HG03159 (cell line): ENCODE measurements around the gene BICC1.
A peak's percentile ranks its signal among the peaks of the same experiment; 100 is the strongest.
"Not testable (repeated sequence)": the region's sequence is repeated elsewhere in the genome, so short reads cannot be mapped to it uniquely, and the experiment has no call there.

Experiments used
- ATAC-seq: cut with Tn5 transposase; IDR thresholded peaks from one replicate; pipeline ENCODE4 v1.9.1; 2021; ENCODE audit warnings: mild to moderate bottlenecking, moderate library complexity; ENCODE audit not compliant: unreplicated experiment

BICC1 gene

GRCh38 chr10:58840840-58841435 is 328.3 kb downstream of the BICC1 start:
- ATAC-seq, result no peak

DNA sequence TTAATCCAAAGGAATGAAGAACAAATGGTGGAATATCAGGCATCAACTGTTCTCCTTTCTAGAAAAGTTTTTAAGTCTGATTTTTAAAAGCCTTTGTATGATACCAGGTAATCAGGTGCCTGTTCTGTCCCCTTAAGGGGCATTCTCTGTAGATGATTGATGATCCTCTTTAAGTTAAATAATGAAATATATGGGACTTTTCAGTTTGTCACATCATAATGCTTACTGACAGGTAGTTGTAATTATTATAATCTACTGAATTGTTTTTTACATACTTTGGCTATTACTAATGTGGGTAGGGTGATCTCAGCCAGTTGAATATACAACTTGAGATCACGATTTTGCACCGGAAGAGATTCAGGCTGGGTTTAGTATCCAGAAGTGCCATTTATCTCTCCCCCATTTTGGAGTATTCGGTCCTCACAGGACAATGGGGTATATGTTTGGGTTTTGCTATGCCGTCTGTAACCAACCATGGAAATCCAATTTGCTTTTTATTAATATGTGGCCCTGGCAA is 330.2 kb downstream of the BICC1 start:
- ATAC-seq, result no peak

DNA sequence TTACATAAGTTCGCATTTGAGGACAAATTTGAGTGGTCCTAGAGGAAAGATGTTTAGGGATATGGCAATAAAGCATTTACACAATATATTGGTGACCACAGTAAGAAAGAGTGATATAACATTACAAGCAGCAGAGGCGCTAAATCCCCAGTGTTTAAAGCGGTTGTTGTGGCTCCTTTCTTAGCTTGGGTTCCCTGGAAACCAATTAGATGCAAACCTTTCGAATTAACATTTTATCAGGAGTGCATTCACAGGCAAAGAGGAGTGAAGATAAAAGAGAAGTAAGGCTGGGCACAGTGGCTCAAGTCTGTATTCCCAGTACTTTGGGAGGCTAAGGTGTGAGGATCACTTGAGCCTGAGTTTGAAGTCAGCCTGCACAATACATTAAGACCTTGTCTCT is 331.1 kb downstream of the BICC1 start:
- no peak for ATAC-seq

- no peak for ATAC-seq
Measured at GRCh38 chr10:58844680-58845079, 332.0 kb downstream of the BICC1 start.

- ATAC-seq, result no peak
Measured at GRCh38 chr10:58846856-58847255, 334.2 kb downstream of the BICC1 start.

DNA sequence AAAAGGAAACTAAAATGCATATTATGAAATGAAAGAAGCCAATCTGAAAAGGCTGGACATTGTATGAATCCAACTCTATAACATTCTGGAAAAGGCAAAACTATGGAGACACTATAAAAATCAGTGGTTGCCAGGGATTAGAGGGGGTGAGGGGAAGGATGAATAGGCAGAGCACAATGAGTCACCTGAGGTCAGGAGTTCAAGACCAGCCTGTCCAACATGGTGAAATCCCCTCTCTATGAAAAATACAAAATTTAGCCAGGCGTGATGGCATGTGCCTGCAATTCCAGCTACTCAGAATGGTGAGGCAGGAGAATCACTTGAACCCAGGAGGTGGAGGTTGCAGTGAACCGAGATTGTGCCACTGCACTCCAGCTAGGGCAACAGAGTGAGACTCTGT is 338.9 kb downstream of the BICC1 start:
- no peak for ATAC-seq

- ATAC-seq, result no peak
Measured at GRCh38 chr10:58853668-58854067, 341.0 kb downstream of the BICC1 start.

DNA sequence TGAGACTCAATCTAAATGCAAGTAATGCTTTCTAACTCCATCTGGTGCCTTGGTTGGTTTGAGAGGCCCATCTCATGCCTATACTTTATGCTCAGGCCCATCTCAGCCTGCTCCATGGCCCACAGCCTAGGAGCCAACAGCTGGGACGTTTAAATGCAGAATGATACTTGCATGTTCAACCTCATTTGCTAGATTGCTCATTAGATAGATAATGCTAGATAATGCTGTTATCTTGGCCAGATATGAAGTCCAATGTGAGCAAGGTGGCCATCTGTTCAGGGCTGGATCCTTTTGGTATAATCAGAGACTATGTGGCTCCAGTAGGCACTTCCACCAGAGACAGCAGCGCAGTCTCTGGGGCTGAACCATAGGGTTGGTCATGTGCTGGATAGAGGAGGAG is 342.1 kb downstream of the BICC1 start:
- ATAC-seq, result no peak

DNA sequence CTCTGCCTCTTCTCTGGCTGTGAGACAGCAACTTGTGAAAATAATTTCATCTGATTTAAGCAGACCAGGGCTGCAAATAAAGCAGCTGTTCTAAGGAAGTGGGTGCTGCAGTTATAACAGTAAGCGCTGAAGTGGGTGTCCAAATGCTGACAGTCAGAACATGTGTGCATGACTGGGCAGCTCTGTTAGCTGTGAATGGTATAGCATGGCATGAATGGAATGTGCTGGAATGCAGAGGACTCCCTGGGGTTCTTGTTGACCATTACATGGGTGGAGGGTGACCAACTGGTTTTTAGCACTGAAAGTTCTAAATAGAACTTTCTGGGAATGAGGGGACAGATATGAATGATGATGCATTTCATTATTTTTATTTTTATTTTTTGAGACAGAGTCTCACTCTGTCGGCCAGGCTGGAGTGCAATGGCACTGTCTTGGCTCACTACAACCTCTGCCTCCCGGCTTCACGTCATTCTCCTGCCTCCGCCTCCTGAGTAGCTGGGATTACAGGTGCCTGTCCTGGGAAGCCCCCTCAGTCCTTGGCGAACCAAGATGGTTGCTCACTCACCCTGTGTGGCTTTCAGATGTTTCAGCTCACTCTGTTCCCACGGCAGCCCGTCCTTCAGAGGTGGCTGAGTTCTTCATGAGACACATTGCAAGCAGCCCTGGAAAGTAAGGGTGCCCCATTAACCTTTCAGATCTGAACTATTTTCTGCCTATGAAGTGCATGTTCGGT is 344.0 kb downstream of the BICC1 start:
- ATAC-seq, result no peak

DNA sequence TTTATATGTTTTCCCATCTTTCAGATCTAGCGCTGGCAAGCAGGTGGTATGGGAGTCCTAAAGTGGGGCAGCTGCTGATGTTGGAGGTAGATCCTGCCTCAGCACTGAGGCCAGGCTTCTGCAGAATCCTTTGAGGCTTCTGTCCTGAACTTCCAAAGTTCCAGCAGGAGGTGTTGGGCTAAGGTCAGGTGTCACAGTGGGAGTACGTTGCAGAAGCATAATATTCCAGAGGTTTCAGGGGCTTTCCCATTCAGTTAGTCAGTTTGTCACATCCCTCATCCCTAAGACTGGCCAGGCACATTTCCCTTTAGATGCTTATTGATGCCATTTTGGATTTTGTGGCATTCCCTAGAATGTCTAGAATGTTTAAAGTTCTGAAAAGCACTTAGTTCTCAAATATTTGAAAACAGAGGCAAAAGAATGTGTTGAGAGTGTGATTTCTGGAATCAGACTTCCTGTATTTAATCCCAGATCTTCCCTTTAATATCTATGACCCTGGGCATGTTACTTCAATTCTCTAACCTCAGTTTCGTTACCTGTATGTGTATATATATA is 344.7 kb downstream of the BICC1 start:
- ATAC-seq, result no peak

GRCh38 chr10:58858123-58858522 is 345.5 kb downstream of the BICC1 start:
- not testable (repeated sequence) for ATAC-seq

DNA sequence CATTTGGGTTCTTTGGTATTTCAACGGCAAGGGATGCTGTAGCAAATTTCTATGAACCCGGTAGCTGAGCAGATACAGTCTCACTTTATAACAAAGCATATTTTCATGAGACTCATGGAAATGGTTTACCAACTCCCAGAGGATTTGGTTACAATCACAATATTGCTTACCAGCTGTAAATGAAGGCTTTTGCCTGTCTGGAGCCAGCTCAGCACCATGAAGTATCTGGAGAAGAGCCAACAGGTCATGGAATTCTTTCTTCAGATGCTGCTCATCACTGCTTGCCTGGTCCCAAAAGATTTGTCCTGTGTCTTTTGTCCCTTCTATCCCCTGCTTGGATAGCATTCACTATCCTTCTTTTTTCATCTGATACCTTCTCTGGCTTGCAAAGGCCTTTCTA is 346.9 kb downstream of the BICC1 start:
- no peak for ATAC-seq

DNA sequence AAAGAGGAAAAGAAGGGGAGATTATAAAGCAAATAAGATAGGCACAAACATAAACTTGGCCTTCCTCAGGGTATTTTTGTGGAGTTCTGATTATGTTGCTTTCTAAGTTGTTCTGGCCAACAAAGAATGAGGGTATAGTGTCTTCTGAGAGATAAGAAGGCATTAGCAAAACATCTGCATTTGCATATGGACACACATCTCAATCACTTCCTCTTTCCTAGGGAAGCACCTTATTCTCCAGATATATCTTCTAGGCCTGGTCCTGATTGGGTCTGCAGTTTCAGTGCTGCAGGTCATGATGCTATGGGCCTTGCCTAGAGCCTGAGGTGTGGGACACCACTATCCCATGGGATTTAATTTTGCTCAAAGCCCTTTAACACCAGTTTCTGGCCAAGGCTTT is 355.0 kb downstream of the BICC1 start:
- peak; percentile 88 for ATAC-seq

DNA sequence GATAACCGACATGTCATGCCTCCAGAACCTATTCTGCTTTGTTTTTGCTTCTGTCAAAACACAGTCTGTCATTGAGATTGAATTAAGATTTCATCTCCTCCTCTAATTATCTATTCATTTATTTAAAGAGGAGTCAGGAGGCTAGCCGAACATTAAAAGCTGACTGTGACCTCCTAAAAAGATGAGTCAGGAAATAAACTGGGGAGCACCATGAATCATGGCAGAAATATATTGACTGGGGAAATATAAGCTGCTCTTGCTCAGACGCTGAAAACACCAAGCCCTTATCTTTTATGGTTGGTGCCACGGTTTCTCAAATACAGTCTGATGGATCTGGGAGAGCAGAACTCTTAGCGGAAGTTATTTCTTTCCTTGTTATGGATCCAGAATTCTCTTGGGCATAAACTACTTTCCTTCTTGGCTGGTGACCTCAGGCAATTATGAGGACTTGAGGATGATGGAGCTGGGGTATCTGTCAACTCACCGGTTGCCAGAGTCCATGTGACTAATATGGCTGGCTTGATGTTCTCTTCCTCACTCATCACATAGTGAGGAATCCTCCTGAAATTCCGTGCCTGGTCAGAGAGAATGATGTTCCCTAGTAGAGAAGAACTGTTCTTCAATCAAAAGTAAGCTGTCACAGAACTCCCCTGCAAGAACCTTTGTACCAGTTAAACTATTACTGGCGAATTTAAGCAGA is 356.2 kb downstream of the BICC1 start:
- ATAC-seq, result no peak

GRCh38 chr10:58870070-58870469 is 357.4 kb downstream of the BICC1 start:
- ATAC-seq, result no peak

DNA sequence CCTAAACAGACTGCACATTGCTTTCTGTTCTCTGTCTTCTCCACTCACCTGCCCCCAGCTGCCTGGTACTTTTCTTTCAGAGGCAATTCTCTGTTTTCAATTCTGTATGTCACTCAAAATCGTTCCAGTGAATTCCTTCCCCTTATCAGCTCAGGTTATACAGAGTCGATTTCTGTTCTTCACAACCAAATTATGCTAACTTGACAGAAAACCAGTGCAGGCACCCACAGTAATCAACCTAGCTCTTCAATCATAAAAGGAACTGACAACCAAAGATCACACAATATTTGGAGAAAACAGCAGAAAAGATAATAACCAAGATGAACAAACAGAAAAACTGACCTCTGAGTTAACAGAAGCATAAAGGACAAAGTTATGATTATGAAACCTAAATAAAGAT is 360.5 kb downstream of the BICC1 start:
- no peak for ATAC-seq
